Measurements from ENCODE around the gene PDIA5.

Gene PDIA5

DNA sequence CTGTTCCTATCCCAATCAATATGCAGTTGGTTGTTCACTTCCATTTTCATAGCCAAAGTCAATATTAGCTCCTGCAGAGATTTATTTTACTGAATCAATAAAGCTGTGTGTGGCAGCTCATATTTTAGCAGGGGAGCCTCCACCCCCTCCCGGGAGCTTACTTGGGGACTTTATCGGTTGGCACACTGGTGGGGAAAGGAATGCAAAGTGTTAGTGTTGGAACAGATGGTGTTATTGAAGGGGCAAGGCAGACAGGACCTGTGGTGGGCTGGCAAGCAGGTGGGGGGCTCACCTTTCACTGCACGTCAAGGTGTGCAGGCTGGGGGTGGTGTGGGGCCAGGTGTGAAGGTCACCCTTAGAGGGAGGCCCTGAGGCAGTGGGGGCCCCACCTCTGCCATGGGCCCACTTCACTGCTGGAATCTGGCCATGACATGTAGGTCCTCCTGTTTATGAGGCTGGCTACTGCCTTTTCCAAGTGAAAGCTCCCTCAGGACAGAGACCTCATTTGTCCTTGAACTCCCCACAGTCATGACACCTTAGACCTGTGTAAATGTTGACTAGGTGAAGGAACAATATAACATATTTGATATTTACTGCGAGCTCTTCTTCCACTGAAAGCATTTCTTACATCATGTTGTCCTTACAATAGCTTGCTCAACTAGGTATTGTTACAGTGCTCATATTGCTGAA, 90.9 kb downstream of the PDIA5 start:
- no peak overlapping the region for H3K4me3 ChIP-seq (ENCODE audit: control insufficient read depth, low read depth, low read length)
- TF ChIP-seq, protein P1, sequence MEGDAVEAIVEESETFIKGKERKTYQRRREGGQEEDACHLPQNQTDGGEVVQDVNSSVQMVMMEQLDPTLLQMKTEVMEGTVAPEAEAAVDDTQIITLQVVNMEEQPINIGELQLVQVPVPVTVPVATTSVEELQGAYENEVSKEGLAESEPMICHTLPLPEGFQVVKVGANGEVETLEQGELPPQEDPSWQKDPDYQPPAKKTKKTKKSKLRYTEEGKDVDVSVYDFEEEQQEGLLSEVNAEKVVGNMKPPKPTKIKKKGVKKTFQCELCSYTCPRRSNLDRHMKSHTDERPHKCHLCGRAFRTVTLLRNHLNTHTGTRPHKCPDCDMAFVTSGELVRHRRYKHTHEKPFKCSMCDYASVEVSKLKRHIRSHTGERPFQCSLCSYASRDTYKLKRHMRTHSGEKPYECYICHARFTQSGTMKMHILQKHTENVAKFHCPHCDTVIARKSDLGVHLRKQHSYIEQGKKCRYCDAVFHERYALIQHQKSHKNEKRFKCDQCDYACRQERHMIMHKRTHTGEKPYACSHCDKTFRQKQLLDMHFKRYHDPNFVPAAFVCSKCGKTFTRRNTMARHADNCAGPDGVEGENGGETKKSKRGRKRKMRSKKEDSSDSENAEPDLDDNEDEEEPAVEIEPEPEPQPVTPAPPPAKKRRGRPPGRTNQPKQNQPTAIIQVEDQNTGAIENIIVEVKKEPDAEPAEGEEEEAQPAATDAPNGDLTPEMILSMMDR (IDR thresholded peaks at IDR 0.05; ENCODE audit: control insufficient read depth, insufficient read depth, low read depth, low read length, missing control alignments), result no peak
- no peak for DNase-seq (ENCODE audit: low read depth)

DNA sequence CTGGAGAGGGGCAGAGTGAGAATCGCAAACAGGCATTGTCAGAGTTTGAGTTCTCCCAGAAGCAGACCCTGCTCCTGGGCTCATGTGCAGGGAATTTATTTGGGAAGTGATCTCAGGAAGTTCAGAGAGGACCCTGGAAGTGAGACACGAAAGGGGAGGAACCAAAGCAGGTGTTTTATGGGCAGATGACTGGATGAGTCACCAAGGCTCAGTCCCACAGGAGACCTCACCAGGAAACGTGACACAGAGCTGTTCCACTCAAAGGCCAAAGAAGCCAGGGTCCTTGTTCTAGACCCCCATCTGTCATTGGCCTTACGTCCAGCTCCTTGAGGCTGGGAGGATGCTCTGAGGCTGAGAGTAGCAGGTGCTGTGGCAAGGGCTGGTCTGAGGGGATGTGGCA, 91.5 kb downstream of the PDIA5 start:
- no peak overlapping the region for H3K4me3 ChIP-seq (ENCODE audit: control insufficient read depth, low read depth, low read length)
- no peak for DNase-seq (ENCODE audit: low read depth)
- TF ChIP-seq, protein P1 (IDR thresholded peaks at IDR 0.05; ENCODE audit: control insufficient read depth, insufficient read depth, low read depth, low read length, missing control alignments), result no peak

DNA sequence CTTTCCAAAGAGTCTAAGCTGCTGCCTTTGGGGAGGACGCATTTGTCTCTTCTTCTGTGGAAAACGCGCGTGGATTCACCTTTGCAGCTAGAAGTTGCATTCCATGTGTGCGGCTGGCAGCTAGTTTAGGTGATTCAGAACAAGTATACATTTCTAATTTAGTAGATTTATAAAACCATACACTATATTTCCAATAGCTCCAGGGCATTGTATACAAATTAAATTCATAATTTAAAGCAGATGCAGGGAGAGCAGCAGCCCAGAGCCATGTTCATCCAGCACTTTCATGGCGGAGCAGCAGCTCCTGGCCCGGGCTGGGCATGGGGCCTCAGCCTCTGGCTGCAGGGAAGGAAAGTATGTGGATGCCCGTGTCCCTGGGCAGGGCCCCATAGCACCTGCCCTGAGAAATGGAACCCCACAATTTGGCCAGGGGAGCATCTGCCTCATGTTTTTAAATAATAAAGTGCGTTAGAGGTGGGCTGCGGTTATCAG, 92.1 kb downstream of the PDIA5 start:
- TF ChIP-seq, protein P1 (IDR thresholded peaks at IDR 0.05; ENCODE audit: control insufficient read depth, insufficient read depth, low read depth, low read length, missing control alignments), result no peak
- DNase-seq (ENCODE audit: low read depth), result no peak
- no peak overlapping the region for H3K4me3 ChIP-seq (ENCODE audit: control insufficient read depth, low read depth, low read length)

DNA sequence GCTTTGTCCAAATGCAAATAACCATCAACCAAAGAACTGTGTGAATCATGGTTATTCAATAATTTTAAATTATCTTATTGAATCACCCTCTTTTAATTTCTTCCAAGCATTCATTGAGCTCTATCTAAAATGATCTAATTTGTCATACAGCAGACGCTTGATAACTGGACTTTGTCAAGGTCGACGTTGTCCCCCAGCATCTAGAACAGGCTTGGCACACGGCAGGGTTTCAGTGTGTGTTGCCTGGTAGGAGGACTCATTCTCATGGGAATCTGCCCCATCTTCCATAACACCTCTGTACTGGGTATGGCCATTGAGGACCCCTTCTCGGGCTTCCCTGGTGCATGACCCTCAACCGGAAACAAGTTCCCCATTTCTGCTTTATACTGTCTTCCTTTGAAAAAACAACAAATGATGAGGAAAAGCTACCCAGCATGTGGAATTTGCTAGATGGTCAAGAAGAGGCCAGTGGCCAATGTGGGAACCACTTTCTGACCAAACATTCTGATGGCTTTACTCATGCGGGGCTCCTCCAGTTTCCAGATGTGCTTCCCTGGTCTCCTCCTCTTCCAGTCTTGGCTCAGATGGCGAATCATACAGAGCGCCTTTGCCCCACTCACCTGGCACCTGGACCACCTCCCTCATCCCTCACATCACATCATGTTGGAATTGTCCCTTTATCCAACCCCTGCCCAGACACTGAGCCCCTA, 93.3 kb downstream of the PDIA5 start:
- DNase-seq (ENCODE audit: low read depth), result peak; percentile 10
- H3K4me3 ChIP-seq (ENCODE audit: control insufficient read depth, low read depth, low read length), result no peak overlapping the region
- TF ChIP-seq, protein P1 (IDR thresholded peaks at IDR 0.05; ENCODE audit: control insufficient read depth, insufficient read depth, low read depth, low read length, missing control alignments), result no peak

DNA sequence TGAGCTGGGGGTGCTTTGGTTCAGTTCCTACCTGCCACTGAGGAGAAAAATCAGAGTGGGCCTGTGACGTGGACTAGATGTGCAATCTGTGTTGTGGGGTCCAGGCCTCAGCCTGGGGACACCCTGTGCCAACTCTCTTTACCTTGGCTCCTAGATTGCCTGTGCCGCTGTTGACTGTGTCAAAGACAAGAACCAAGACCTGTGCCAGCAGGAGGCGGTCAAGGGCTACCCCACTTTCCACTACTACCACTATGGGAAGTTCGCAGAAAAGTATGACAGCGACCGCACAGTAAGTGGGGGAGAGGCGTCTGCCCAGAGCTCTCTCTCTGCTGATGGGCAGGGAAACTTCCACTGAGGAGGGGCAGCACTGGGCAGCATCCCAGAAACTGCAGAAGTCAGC, 94.3 kb downstream of the PDIA5 start:
- TF ChIP-seq, protein P1 (IDR thresholded peaks at IDR 0.05; ENCODE audit: control insufficient read depth, insufficient read depth, low read depth, low read length, missing control alignments), result no peak
- no peak for DNase-seq (ENCODE audit: low read depth)
- no peak overlapping the region for H3K4me3 ChIP-seq (ENCODE audit: control insufficient read depth, low read depth, low read length)

DNA sequence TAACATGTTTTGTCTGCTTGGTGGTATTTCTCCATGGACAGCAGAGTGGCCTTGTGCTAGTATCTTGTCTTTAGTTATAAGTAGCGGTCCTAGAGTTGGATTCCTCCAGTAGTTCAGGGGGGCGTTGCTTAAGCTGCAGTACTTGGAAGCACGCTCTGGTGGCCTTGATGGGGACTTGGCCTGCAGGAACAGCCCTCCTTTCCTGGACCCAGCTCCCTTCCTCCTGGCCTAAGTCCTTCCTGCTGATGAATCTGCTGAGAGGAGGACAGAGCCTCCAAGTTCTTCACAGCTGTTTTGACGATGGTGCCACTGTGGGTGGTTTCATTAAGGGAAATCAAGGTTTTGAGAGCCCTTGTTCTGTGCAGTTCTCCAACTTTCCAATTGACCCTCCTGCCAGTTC, 96.3 kb downstream of the PDIA5 start:
- DNase-seq (ENCODE audit: low read depth), result no peak
- H3K4me3 ChIP-seq (ENCODE audit: control insufficient read depth, low read depth, low read length), result no peak overlapping the region
- TF ChIP-seq, protein P1 (IDR thresholded peaks at IDR 0.05; ENCODE audit: control insufficient read depth, insufficient read depth, low read depth, low read length, missing control alignments), result no peak

All from AG09309 (cell line).